ENCODE data around the gene FBXW10B. TPM values are rescaled to one million over a fixed set of nuclear protein-coding genes. Genes with fewer than 3 reads are reported as not detected.
A peak's percentile ranks its signal among the peaks of the same experiment; 100 is the strongest.
"Not testable (repeated sequence)": the region's sequence is repeated elsewhere in the genome, so short reads cannot be mapped to it uniquely, and the experiment has no call there.

The FBXW10B gene
- total RNA-seq = 0.20 and 0.22 TPM in 2 replicates

GRCh38 chr17:15619331-15620058 is at the start of gene FBXW10B:
Gene FBXW10B, minus strand, starts transcription at chr17:15619704. Its CDS starts 192 bp downstream, at chr17:15619512.
- not testable (repeated sequence) for DNase-seq (ENCODE audit: low read depth in 2 of 2)

GRCh38 chr17:15663691-15664090 is 44.2 kb upstream of the FBXW10B start:
- no peak for DNase-seq (ENCODE audit: low read depth in 2 of 2)

- DNase-seq (ENCODE audit: low read depth in 2 of 2) = no peak
Measured at GRCh38 chr17:15663176-15663575, 43.7 kb upstream of the FBXW10B start.

GRCh38 chr17:15662681-15663080 is 43.2 kb upstream of the FBXW10B start:
- DNase-seq (ENCODE audit: low read depth in 2 of 2) = no peak

GRCh38 chr17:15660077-15660476 is 40.6 kb upstream of the FBXW10B start:
- peak; percentile 28 to 46 for DNase-seq (ENCODE audit: low read depth in 2 of 2)

- peak; percentile 14 to 51 for DNase-seq (ENCODE audit: low read depth in 2 of 2)
Measured at GRCh38 chr17:15659663-15660062, 40.2 kb upstream of the FBXW10B start.

GRCh38 chr17:15659236-15659635 is 39.7 kb upstream of the FBXW10B start:
- no peak for DNase-seq (ENCODE audit: low read depth in 2 of 2)

GRCh38 chr17:15658296-15658695 is 38.8 kb upstream of the FBXW10B start:
- DNase-seq (ENCODE audit: low read depth in 2 of 2) = no peak

GRCh38 chr17:15657868-15658267 is 38.4 kb upstream of the FBXW10B start:
- DNase-seq (ENCODE audit: low read depth in 2 of 2) = no peak

- DNase-seq (ENCODE audit: low read depth in 2 of 2) = peak in 1 of 2 donors; percentile 37
Measured at GRCh38 chr17:15654886-15655561, 35.5 kb upstream of the FBXW10B start.

GRCh38 chr17:15654401-15654800 is 34.9 kb upstream of the FBXW10B start:
- DNase-seq (ENCODE audit: low read depth in 2 of 2) = not testable (repeated sequence)

GRCh38 chr17:15652960-15653359 is 33.5 kb upstream of the FBXW10B start:
- no peak for DNase-seq (ENCODE audit: low read depth in 2 of 2)

- peak; percentile 90 to 98 for DNase-seq (ENCODE audit: low read depth in 2 of 2)
Measured at GRCh38 chr17:15651583-15652110, 32.1 kb upstream of the FBXW10B start.

- DNase-seq (ENCODE audit: low read depth in 2 of 2) = peak; percentile 10 to 35
Measured at GRCh38 chr17:15650741-15651582, 31.5 kb upstream of the FBXW10B start.

- peak; percentile 56 to 83 for DNase-seq (ENCODE audit: low read depth in 2 of 2)
Measured at GRCh38 chr17:15649861-15650421, 30.4 kb upstream of the FBXW10B start.

- peak in 1 of 2 donors; percentile 17 for DNase-seq (ENCODE audit: low read depth in 2 of 2)
Measured at GRCh38 chr17:15648386-15648785, 28.9 kb upstream of the FBXW10B start.

GRCh38 chr17:15645942-15646312 is 26.4 kb upstream of the FBXW10B start:
- DNase-seq (ENCODE audit: low read depth in 2 of 2) = peak; percentile 19 to 58

GRCh38 chr17:15645099-15645941 is 25.8 kb upstream of the FBXW10B start:
- DNase-seq (ENCODE audit: low read depth in 2 of 2) = peak; percentile 46 to 78

- DNase-seq (ENCODE audit: low read depth in 2 of 2) = not testable (repeated sequence)
Measured at GRCh38 chr17:15642505-15643251, 23.2 kb upstream of the FBXW10B start.

- DNase-seq (ENCODE audit: low read depth in 2 of 2) = not testable (repeated sequence)
Measured at GRCh38 chr17:15642014-15642413, 22.5 kb upstream of the FBXW10B start.

Measured in lung microvascular endothelial cell (primary cell).